Naive B cell (primary cell): Measurements from ENCODE around the gene RNASEH2A. TPM values are rescaled to one million over a fixed set of nuclear protein-coding genes. Genes with fewer than 3 reads are reported as not detected.
"Not testable (repeated sequence)": the region's sequence is repeated elsewhere in the genome, so short reads cannot be mapped to it uniquely, and the experiment has no call there.

Source experiments
- ATAC-seq, 2 donors: fragments of 150-1000 bp; cut with Tn5 transposase; 2 replicates each; pipeline ENCODE4 v1.10.0; 2021; ENCODE audit warnings: low read depth in 2 of 2, mild to moderate bottlenecking in 2 of 2, moderate library complexity in 2 of 2
- DNase-seq: peaks from one replicate; pipeline ENCODE4 v3.0.0; 2022
- H3K27ac Mint-ChIP-seq, 6 donors: one replicate each; pipeline ENCODE4 v1.8.0; 2020 to 2022; ENCODE audit warnings: mild to moderate bottlenecking in 6 of 6, mixed read lengths in 6 of 6, moderate library complexity in 5 of 6, inconsistent platforms in 2 of 6
- H3K27me3 Mint-ChIP-seq, 3 donors: one replicate each; pipeline ENCODE4 v1.8.0; 2021 to 2022; ENCODE audit warnings: mixed read lengths in 3 of 3, mild to moderate bottlenecking in 1 of 3
- H3K36me3 Mint-ChIP-seq, 2 donors: one replicate each; pipeline ENCODE4 v1.8.0; 2020 to 2022; ENCODE audit warnings: mixed read lengths in 2 of 2, inconsistent platforms in 1 of 2, mild to moderate bottlenecking in 1 of 2
- H3K4me1 Mint-ChIP-seq, 3 donors: one replicate each; pipeline ENCODE4 v1.8.0; 2020 to 2022; ENCODE audit warnings: mixed read lengths in 3 of 3, inconsistent platforms in 1 of 3, mild to moderate bottlenecking in 1 of 3, moderate library complexity in 1 of 3
- H3K4me3 Mint-ChIP-seq, 8 donors: one replicate each; pipeline ENCODE4 v1.8.0; 2020 to 2022; ENCODE audit warnings: mild to moderate bottlenecking in 8 of 8, mixed read lengths in 8 of 8, moderate library complexity in 8 of 8, inconsistent platforms in 2 of 8
- H3K9me3 Mint-ChIP-seq, 7 donors: one replicate each; pipeline ENCODE4 v1.8.0; 2020 to 2022; ENCODE audit warnings: mixed read lengths in 7 of 7, mild to moderate bottlenecking in 5 of 7, inconsistent platforms in 2 of 7, moderate library complexity in 1 of 7
- polyA plus RNA-seq, 6 donors: library from polyadenylated mRNA; unstranded; fragments of 300-500 nt; fragmentation: Illumina TruSeq; gene quantifications; one replicate each; pipeline ENCODE4 v1.2.3, GENCODE V29; 2021; ENCODE audit warnings: low read depth in 6 of 6

Gene RNASEH2A
- polyA plus RNA-seq, 6 donors from 2014 or later = 19.7 to 30.9 (median 25.1) TPM

GRCh38 chr19:12843999-12844732 is 37.8 kb downstream of the RNASEH2A start:
- H3K27me3 Mint-ChIP-seq = peaks cover 51 to 87% (median 65%) of the 10 kb centered on the region in 3 donors
- no peak for ATAC-seq

GRCh38 chr19:12846613-12847012 is 40.2 kb downstream of the RNASEH2A start:
- Mint-ChIP-seq H3K4me1 (peaks cover 3 to 13% (median 7%) of the 10 kb centered on the region in 3 donors), H3K27ac (peak overlapping the region in 2 of 6 donors; percentile 16 to 47), H3K27me3 (peaks cover 29 to 68% (median 41%) of the 10 kb centered on the region in 3 donors), H3K4me3 (peak overlapping the region in 1 of 8 donors; percentile 28)
- ATAC-seq, H3K36me3 Mint-ChIP-seq, H3K9me3 Mint-ChIP-seq, DNase-seq: not testable (repeated sequence)

More at GRCh38 chr19:12843999-12844732, 37.8 kb downstream of the RNASEH2A start:
- H3K36me3 Mint-ChIP-seq = peaks cover 0 to 18% of the 10 kb centered on the region in 2 donors
- DNase-seq = no peak
- H3K27ac Mint-ChIP-seq = peak overlapping the region in 1 of 6 donors; percentile 69
- H3K4me3 Mint-ChIP-seq = peak overlapping the region in 1 of 8 donors; percentile 7
- H3K9me3 Mint-ChIP-seq = peaks cover 0 to 8% (median 2%) of the 10 kb centered on the region in 7 donors
- H3K4me1 Mint-ChIP-seq = peaks cover 19 to 36% (median 29%) of the 10 kb centered on the region in 3 donors

GRCh38 chr19:12847159-12848139 is 41.1 kb downstream of the RNASEH2A start:
- peak; percentile 81 for DNase-seq
- Mint-ChIP-seq H3K4me1 (peaks cover 0 to 9% (median 5%) of the 10 kb centered on the region in 3 donors), H3K36me3 (no peaks in the 10 kb centered on the region), H3K4me3 (peak overlapping the region in 5 of 8 donors; percentile 25 to 72 (median 69)), H3K9me3 (no peaks in the 10 kb centered on the region), H3K27ac (peak overlapping the region in 1 of 6 donors; percentile 62), H3K27me3 (peaks cover 22 to 63% (median 32%) of the 10 kb centered on the region in 3 donors)
- peak; percentile 95 to 96 for ATAC-seq

GRCh38 chr19:12856653-12857052 is 50.3 kb downstream of the RNASEH2A start:
- DNase-seq (no peak), ATAC-seq (no peak)
- H3K9me3 Mint-ChIP-seq = peaks cover 0 to 23% (median 13%) of the 10 kb centered on the region in 7 donors
- no peak overlapping the region for H3K27ac Mint-ChIP-seq
- H3K27me3 Mint-ChIP-seq = peaks cover 0 to 14% (median 12%) of the 10 kb centered on the region in 3 donors
- no peak overlapping the region for H3K4me3 Mint-ChIP-seq
- no peaks in the 10 kb centered on the region for H3K4me1 Mint-ChIP-seq
- no peaks in the 10 kb centered on the region for H3K36me3 Mint-ChIP-seq

GRCh38 chr19:12858041-12858928 is 51.9 kb downstream of the RNASEH2A start:
- Mint-ChIP-seq H3K27ac (no peak overlapping the region), H3K27me3 (peaks cover 2 to 14% (median 13%) of the 10 kb centered on the region in 3 donors), H3K4me3 (no peak overlapping the region), H3K36me3 (no peaks in the 10 kb centered on the region), H3K4me1 (no peaks in the 10 kb centered on the region), H3K9me3 (peaks cover 0 to 23% (median 13%) of the 10 kb centered on the region in 7 donors)
- DNase-seq (no peak), ATAC-seq (no peak)

GRCh38 chr19:12859546-12859945 is 53.2 kb downstream of the RNASEH2A start:
- no peaks in the 10 kb centered on the region for H3K36me3 Mint-ChIP-seq
- H3K27ac Mint-ChIP-seq = no peak overlapping the region
- no peak overlapping the region for H3K4me3 Mint-ChIP-seq
- no peaks in the 10 kb centered on the region for H3K4me1 Mint-ChIP-seq
- ATAC-seq = no peak
- peaks cover 0 to 21% (median 13%) of the 10 kb centered on the region in 7 donors for H3K9me3 Mint-ChIP-seq
- peaks cover 5 to 14% (median 13%) of the 10 kb centered on the region in 3 donors for H3K27me3 Mint-ChIP-seq
- no peak for DNase-seq

Other genes with a start within 250 kb of the RNASEH2A start
- 10 to 100 TPM in 4 of 6 donors, 1 to 10 TPM in 1, not detected in 1; 9.7 to 13.1 (median 12.2) TPM for gene ZNF490, start 195.8 kb upstream of the RNASEH2A start, polyA plus RNA-seq
- gene ZNF791, start 195.7 kb upstream of the RNASEH2A start, polyA plus RNA-seq = 10 to 100 TPM; 22.8 to 44.1 (median 28.2) TPM
- 10 to 100 TPM; 64.1 to 97.0 (median 76.9) TPM for gene MAN2B1, start 139.8 kb upstream of the RNASEH2A start, polyA plus RNA-seq
- 10 to 100 TPM; 12.6 to 34.5 (median 17.5) TPM for gene WDR83, start 139.8 kb upstream of the RNASEH2A start, polyA plus RNA-seq
- 100 to 1,000 TPM in 2 of 6 donors, 10 to 100 TPM in 4; 83.5 to 132 (median 85.5) TPM for gene DHPS, start 124.7 kb upstream of the RNASEH2A start, polyA plus RNA-seq
- gene GNG14, start 118.6 kb upstream of the RNASEH2A start, polyA plus RNA-seq = not detected
- gene FBXW9, start 110.0 kb upstream of the RNASEH2A start, polyA plus RNA-seq = 1 to 10 TPM; 2.0 to 5.8 (median 4.9) TPM
- gene TNPO2, start 82.7 kb upstream of the RNASEH2A start, polyA plus RNA-seq = 1 to 10 TPM in 5 of 6 donors, not detected in 1; 1.7 to 3.5 (median 2.7) TPM
- 100 to 1,000 TPM; 207 to 269 (median 230) TPM for gene TRIR, start 71.9 kb upstream of the RNASEH2A start, polyA plus RNA-seq
- gene GET3, start 69.1 kb upstream of the RNASEH2A start, polyA plus RNA-seq = 100 to 1,000 TPM in 1 of 6 donors, 10 to 100 TPM in 5; 46.3 to 105 (median 53.5) TPM
- gene BEST2, start 54.8 kb upstream of the RNASEH2A start, polyA plus RNA-seq = under 1 TPM in 1 of 6 donors, not detected in 5; 0.23 TPM
- 1 to 10 TPM; 1.1 to 7.1 (median 3.3) TPM for gene HOOK2, start 31.0 kb upstream of the RNASEH2A start, polyA plus RNA-seq
- gene JUNB, start 15.1 kb upstream of the RNASEH2A start, polyA plus RNA-seq = 1,000 to 10,000 TPM in 5 of 6 donors, 100 to 1,000 TPM in 1; 777 to 2,686 (median 1,649) TPM
- 100 to 1,000 TPM in 5 of 6 donors, 10 to 100 TPM in 1; 96.8 to 203 (median 126) TPM for gene PRDX2, start 4.8 kb upstream of the RNASEH2A start, polyA plus RNA-seq
- gene THSD8, start 4.5 kb upstream of the RNASEH2A start, polyA plus RNA-seq = 1 to 10 TPM in 5 of 6 donors, not detected in 1; 2.0 to 6.6 (median 5.2) TPM
- gene RTBDN, start 28.0 kb downstream of the RNASEH2A start, polyA plus RNA-seq = not detected
- 1 to 10 TPM in 3 of 6 donors, under 1 TPM in 2, not detected in 1; 0.10 to 2.5 (median 1.0) TPM for gene MAST1, start 31.9 kb downstream of the RNASEH2A start, polyA plus RNA-seq
- gene DNASE2, start 74.9 kb downstream of the RNASEH2A start, polyA plus RNA-seq = 10 to 100 TPM; 24.5 to 55.8 (median 40.6) TPM
- gene KLF1, start 80.6 kb downstream of the RNASEH2A start, polyA plus RNA-seq = not detected
- 10 to 100 TPM in 5 of 6 donors, 1 to 10 TPM in 1; 7.8 to 16.3 (median 13.4) TPM for gene GCDH, start 84.6 kb downstream of the RNASEH2A start, polyA plus RNA-seq
- gene SYCE2, start 112.7 kb downstream of the RNASEH2A start, polyA plus RNA-seq = under 1 TPM in 1 of 6 donors, not detected in 5; 0.21 TPM
- 10 to 100 TPM; 33.8 to 63.0 (median 44.0) TPM for gene FARSA, start 127.1 kb downstream of the RNASEH2A start, polyA plus RNA-seq
- 100 to 1,000 TPM in 5 of 6 donors, 10 to 100 TPM in 1; 97.4 to 189 (median 155) TPM for gene CALR, start 132.0 kb downstream of the RNASEH2A start, polyA plus RNA-seq
- 100 to 1,000 TPM in 3 of 6 donors, 10 to 100 TPM in 3; 82.9 to 119 (median 99.3) TPM for gene RAD23A, start 139.3 kb downstream of the RNASEH2A start, polyA plus RNA-seq
- 10 to 100 TPM; 49.4 to 65.9 (median 52.7) TPM for gene GADD45GIP1, start 150.6 kb downstream of the RNASEH2A start, polyA plus RNA-seq
- not detected for gene DAND5, start 163.0 kb downstream of the RNASEH2A start, polyA plus RNA-seq
- 1 to 10 TPM in 2 of 6 donors, under 1 TPM in 2, not detected in 2; 0.21 to 2.1 (median 1.1) TPM for gene NFIX, start 188.9 kb downstream of the RNASEH2A start, polyA plus RNA-seq